Dedifferentiated amniotic fluid mesenchymal stem cell (primary cell): ENCODE data around the gene PEPD.

ENCODE experiments used
- DNase-seq: peaks from one replicate; pipeline ENCODE4 v3.0.0-alpha.2; 2016; ENCODE audit errors: extremely low spot score

PEPD gene

GRCh38 chr19:33458807-33459206 is 62.8 kb downstream of the PEPD start:
- no peak for DNase-seq

- no peak for DNase-seq
These were observed 63.4 kb downstream of the PEPD start for GRCh38 chr19:33458171-33458633.

DNA sequence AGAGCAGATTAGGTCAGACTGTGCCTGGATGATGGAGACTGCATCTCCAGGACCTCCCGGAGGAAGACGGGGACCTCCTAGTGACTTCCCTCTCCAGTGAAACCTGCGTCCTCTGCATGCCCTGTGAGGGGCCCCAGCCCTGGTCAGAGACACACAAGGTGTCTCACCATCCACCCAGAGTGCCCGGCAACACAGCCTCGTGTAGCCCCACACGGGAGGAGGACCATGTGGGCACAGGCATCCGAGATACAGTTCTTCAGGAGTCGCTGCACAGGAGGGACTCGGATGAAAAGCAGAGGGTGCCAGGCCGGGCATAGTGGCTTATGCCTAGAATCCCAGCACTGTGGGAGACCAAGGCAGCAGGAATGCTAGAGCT is 64.8 kb downstream of the PEPD start:
- DNase-seq = no peak

DNA sequence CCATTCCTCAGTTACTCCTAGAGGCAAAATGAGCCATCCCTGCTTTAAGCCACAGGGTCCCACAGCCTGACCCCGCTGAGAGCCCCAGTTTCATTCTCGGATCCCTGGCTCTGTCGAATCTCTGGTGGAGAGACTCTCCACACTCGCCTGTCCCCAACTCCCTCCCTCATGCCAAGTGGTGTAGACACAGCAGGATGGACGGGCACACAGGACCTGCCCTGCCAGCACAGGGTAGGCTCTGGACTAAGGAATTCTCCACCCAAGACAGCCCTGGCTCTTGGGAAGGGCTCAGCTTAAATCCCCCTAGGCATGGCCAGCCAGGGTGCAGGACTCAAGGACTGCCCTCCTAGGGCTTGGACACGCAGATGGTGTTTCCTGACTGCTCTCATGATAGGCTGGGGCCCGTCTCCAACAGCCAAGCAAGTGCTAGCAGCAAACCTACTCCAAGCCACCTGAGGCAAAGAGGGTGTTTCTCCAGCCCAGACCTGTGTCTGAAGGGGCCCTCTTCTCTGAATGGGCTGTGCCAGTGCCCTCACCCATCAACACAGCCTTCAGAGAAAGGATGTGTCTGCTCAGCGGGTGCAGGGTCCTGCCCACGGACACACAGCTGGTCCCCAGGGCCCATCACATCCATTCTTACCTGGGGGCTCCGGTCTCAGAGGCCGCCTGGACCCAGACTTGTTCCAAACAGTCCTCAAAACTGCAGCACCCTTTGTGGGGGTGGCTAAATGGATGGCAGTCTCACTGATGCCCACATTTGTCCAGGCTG is 65.3 kb downstream of the PEPD start:
- no peak for DNase-seq

GRCh38 chr19:33453265-33453664 is 68.3 kb downstream of the PEPD start:
- DNase-seq = no peak

GRCh38 chr19:33450689-33451088 is 70.9 kb downstream of the PEPD start:
- no peak for DNase-seq

- DNase-seq = no peak
These were observed 71.8 kb downstream of the PEPD start for GRCh38 chr19:33449799-33450198.

GRCh38 chr19:33448159-33448516 is 73.5 kb downstream of the PEPD start:
- no peak for DNase-seq

DNA sequence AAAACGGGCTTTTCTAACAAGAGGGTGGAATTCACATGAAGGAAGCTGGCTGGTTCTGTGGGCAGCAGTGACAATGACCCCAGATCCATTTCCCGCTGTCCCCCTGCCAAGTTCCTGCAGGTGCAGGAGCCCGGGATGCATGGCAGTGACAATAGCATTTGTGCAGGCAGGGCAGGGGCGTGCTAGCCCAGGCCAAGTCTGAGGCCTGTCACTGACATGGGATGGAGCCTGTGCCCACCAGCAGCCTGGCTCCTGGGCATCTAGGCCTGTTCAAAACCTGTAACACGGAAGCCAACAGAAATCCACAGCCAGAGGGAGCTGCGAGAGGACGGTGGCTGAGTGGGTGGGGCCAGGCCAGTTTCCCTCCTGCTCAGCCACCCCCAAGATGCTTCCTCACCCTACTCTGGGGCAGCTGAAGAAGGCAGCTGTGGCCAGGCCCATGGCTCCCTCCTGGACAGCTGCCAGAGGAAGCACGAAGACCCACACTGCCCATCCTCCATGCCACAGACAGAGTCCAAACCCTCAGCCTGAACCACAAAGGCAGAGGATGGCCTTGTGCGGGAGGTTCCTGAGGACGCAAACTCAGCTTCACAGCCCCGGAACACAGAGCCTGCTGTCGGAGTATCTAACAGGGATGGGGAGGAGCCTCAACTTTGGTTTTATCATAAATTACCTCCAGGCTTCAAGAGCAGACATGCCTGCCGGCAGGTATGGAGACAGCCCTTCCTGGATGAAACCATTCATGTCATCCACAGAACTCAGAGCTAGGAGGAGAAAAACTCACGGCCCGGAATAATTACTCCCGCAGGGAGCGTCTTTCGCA is 74.0 kb downstream of the PEPD start:
- no peak for DNase-seq

DNA sequence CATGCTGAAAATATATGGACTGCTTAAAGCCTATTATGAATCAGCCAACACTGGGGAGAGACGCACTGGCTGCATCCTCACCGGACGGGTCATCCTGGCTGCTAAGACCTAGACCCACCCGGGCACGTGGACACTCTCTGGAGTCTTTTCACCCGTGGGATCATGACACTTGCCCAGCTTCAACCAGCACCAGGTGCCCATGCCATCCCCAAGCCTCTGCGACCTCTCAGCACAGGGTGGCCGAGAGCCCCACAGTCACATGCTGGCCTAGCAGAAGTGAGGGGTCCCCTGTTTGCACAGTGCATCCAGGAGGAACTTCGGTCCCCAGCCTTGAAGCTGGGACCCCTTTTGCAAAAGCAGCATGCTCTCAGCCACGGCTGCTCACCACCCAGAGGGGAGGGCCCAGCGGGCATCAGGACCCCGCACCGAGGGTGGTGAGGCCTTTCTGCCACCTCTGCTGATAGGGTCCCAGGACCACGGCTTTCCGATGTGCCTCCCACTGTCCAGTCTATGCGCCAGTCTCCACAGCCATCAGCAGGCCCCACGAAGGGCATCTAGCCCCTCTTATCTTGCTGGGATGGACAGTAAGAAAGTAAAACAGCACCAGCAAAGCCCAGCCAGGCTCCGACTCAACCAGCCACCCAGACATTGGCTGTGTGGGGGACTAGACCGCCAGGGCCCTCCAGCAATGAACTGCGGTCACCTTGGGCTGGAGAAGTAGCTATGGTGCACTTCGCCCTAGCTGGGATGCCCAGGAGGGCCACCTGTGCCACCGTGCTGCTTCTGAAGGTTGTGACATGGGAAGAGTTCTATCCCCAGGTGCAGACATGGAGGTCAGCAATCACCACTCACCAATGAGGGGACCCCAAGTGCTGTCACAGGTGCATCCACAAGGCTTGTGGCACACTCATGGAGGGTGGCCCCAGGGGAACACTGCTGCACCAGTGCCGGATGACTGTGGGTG is 75.0 kb downstream of the PEPD start:
- no peak for DNase-seq

DNA sequence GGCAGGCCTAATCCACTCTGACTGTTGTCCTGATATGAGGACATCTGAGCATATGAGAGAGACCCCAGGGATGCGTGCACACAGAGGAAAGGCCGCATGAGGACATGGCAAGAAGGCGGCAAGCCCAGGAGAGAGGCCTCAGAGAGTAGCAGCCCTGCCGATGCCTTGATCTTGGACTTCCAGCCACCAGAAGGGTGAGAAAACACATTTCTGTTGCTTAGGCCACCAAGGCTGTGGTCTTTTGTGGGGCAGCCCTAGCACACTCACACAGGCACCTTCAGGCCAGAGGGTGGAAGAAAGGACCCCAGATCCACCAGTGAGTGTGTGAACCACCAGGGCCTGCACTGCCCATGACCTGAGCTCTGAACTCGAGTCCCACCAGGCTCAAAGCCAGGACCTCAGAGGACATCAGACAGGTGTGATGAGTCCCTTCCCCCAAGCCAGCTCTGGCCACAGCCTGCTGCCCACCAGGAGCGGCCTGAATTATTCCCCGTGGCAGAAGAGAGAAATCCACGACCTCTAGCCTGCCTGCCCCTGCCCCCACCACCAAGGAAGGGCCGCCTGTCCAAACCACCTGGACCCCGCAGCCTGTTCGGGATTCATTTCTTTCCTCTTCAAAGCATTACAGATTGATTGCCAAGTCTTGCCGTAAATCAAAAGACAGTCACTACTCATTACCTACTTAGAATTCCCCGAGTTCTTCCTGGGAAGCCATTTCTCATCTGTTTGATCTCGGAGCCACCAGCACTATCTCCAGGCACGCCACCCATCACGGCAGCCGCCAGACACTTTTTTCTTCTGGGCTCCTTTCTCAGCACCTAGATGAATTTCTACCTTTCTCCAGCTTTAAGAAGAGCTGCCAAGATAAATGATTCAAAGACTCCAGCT is 75.9 kb downstream of the PEPD start:
- no peak for DNase-seq

GRCh38 chr19:33444562-33445441 is 76.8 kb downstream of the PEPD start:
- no peak for DNase-seq

GRCh38 chr19:33443638-33444561 is 77.7 kb downstream of the PEPD start:
- DNase-seq = no peak

DNA sequence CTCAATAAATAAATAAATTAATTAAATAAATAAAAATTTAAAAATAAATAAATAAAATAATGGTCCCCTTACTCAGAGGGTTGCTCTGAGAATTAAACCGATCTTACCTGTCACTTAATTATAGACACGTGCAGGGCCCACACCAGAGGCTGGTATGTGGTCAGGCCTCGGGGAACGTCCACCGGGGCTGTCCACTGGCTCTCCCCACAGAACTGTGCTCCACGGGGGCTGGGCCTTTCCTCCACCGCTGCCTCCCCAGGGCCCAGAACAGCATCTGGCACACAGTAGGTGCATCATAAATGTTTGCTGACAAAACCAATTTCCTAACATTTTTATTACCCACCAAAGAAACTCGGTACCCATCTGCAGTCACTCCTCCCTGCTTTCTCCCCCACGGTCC is 78.9 kb downstream of the PEPD start:
- no peak for DNase-seq

- DNase-seq = no peak
These were observed 79.8 kb downstream of the PEPD start for GRCh38 chr19:33441828-33442227.

GRCh38 chr19:33441277-33441699 is 80.3 kb downstream of the PEPD start:
- DNase-seq = no peak

- no peak for DNase-seq
These were observed 80.9 kb downstream of the PEPD start for GRCh38 chr19:33440682-33441081.

DNA sequence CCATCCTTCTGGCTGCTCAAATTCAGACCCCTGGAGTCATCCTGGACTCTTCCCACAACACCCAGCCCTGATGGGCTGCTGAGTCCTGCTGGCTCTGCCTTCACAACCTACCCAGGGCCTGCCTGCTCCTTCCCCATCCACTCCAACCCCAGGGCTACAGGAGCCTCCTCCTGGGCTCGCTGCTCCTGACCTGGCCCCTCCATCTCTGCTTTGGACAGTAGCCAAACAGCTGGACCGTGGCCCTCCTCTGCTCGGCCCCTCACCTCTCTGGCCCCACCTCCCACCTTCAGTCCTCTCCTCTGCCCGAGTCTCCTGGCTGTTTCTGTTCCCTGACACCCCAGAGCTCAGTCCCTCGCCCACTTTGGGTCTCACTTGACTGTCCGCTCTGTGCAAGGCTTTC is 81.3 kb downstream of the PEPD start:
- DNase-seq = no peak
